Measurements from ENCODE around the gene TBXAS1.

DNA sequence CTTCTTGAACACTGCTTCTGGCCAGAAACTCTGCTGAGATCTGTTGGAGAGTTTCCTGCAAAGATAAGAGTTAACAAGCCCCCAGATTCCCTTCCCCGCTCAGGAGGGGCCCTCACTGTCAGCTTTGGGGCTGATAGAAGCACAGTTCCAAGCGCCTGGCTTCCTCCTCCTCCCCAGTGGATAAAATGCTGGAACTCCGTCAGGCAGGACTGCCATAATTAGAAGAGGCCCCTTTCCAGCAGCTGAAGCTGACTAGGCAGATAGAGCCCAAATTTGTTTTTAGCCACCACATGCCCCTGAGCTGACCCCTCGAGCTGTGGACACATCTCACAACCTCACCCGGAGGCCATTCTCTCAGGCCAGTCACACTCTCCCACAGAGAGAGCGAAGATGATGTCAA, 89.4 kb downstream of the TBXAS1 start:
- no peak for TF ChIP-seq TAF1 (conservative IDR thresholded peaks at IDR 0.05)
- TF ChIP-seq CTCF (IDR thresholded peaks at IDR 0.05; ENCODE audit: low read depth, low read length, missing input control): no peak
- no peak for TF ChIP-seq ATF3 (IDR thresholded peaks at IDR 0.05)
- TF ChIP-seq RXRA (IDR thresholded peaks at IDR 0.05): peak; percentile 43 to 45
- no peak for TF ChIP-seq REST (IDR thresholded peaks at IDR 0.05)
- TF ChIP-seq EGR1 (IDR thresholded peaks at IDR 0.05; ENCODE audit: low read depth in 2 of 2): no peak
- TF ChIP-seq FOXA2 (IDR thresholded peaks at IDR 0.05): no peak
- TF ChIP-seq MAX (IDR thresholded peaks at IDR 0.05): no peak
- peak; percentile 12 to 17 for TF ChIP-seq RAD21 (IDR thresholded peaks at IDR 0.05)
- TF ChIP-seq GABPA (IDR thresholded peaks at IDR 0.05 in 1 of 2, conservative IDR thresholded peaks at IDR 0.05 in 1 of 2): no peak

Data from liver (tissue), 3 donors.